B cell (primary cell): ENCODE results near the gene TFF1.

Source experiments
- EZH2 ChIP-seq: IDR thresholded peaks from 2 replicates; pipeline ENCODE4 v1.6.1; 2012; ENCODE audit warnings: borderline replicate concordance, low read depth, mild to moderate bottlenecking, moderate library complexity, low read length; ENCODE audit not compliant: insufficient read depth, poor library complexity, severe bottlenecking
- TF ChIP-seq, protein P1 (sequence below): fragments of 200-600 bp; IDR thresholded peaks from one replicate; pipeline ENCODE4 v1.8.0; 2022; ENCODE audit warnings: antibody characterized with exemption, mild to moderate bottlenecking

DNA sequence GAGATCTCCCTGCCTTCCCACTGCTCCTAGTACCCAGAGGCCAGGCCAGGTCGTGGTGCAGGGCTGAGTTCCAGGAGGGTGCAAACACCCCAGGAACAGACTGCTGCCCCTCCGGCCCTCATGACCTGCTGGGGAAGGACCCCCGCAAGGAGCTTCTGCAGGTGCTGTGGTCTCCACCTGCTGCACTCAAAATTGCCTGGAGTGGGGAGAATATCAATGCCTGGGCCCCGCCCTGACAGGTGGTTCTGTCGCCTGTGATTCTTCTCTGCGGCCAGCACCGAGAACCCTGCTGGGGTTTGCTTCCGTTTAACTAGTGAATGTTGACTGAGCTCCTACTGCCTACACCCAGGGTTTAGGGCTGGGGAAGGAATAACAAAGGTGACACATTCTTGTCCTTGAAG, 49.0 kb downstream of the TFF1 start:
- TF ChIP-seq, protein P1, sequence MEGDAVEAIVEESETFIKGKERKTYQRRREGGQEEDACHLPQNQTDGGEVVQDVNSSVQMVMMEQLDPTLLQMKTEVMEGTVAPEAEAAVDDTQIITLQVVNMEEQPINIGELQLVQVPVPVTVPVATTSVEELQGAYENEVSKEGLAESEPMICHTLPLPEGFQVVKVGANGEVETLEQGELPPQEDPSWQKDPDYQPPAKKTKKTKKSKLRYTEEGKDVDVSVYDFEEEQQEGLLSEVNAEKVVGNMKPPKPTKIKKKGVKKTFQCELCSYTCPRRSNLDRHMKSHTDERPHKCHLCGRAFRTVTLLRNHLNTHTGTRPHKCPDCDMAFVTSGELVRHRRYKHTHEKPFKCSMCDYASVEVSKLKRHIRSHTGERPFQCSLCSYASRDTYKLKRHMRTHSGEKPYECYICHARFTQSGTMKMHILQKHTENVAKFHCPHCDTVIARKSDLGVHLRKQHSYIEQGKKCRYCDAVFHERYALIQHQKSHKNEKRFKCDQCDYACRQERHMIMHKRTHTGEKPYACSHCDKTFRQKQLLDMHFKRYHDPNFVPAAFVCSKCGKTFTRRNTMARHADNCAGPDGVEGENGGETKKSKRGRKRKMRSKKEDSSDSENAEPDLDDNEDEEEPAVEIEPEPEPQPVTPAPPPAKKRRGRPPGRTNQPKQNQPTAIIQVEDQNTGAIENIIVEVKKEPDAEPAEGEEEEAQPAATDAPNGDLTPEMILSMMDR, result no peak
- no peak for TF ChIP-seq EZH2
